ENCODE measurements around the gene SGMS1. TPM values are rescaled to one million over a fixed set of nuclear protein-coding genes. Genes with fewer than 3 reads are reported as not detected.

The SGMS1 gene
- total and polyA plus RNA-seq, 2 donors (not counting 1 experiment from before 2014, with no cell fraction given), result 10.0 to 43.5 TPM

DNA sequence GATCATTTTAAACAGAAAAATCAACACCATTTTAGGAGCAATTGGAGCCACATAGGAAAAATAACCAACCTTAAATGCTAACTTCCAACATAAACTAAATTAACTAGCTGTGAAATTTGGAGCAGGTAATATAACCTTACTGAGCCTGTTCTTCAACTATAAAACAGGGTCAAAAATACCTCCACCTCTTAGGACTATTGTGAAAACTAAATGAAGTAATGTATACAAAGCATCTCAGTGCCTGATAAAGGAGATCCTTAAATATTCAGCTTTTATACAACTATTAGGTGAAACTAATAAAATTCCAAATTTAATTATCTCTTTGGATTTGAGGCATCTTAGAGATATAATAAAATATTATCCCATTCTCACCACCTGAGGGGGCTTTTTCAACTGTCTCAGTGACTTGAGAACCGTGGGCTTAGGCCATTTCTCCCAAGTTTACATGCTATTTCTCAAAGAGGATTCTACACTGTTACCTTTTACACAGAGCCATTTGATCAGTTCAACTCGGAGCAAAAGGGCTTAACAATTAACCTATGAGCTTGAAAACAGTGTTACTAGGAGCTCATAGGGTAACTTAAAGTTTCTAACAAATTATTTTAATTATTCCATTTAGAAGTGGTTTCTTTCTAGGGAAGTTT is 207.5 kb downstream of the SGMS1 start:
- DNase-seq (no peak), ATAC-seq (ENCODE audit: low read depth) (no peak)
- H3K27ac Mint-ChIP-seq, result no peak overlapping the region
- Histone ChIP-seq H3K9ac (ENCODE audit: low read length) (no peak overlapping the region), H3K4me1 (ENCODE audit: control insufficient read depth in 2 of 2, insufficient read depth in 2 of 2, low read length in 2 of 2) (peaks cover 12 to 19% of the 10 kb centered on the region in 2 donors), H3K36me3 (replicated peaks in 1 of 2; ENCODE audit: control extremely low read depth in 1 of 2, control insufficient read depth in 1 of 2, extremely low read depth in 1 of 2, insufficient read depth in 2 of 2, low read length in 1 of 2) (no peaks in the 10 kb centered on the region), H3K4me3 (ENCODE audit: control extremely low read depth in 1 of 5, extremely low read depth in 1 of 5, insufficient read depth in 1 of 5, low read depth in 2 of 5, low read length in 4 of 5) (no peak overlapping the region), H3K4me2 (replicated peaks; ENCODE audit: low read depth, low read length, poor library complexity, severe bottlenecking) (no peak overlapping the region), H3K79me2 (ENCODE audit: control insufficient read depth, insufficient read depth, low read length) (peaks cover 53% of the 10 kb centered on the region), H2AFZ (ENCODE audit: insufficient read depth, low read depth, low read length, poor library complexity, severe bottlenecking) (no peak overlapping the region), H3K27me3 (replicated peaks in 1 of 4; ENCODE audit: control extremely low read depth in 1 of 4, control insufficient read depth in 3 of 4, insufficient read depth in 4 of 4, low read length in 3 of 4) (no peaks in the 10 kb centered on the region), H3K27ac (ENCODE audit: low read length in 2 of 2) (no peak overlapping the region), H4K20me1 (ENCODE audit: control insufficient read depth, insufficient read depth, low read length, poor library complexity, severe bottlenecking) (peaks cover 8% of the 10 kb centered on the region), H3K9me3 (ENCODE audit: control extremely low read depth in 1 of 3, control insufficient read depth in 2 of 3, insufficient read depth in 1 of 3, low read length in 2 of 3) (peaks cover 0 to 2% (median 0%) of the 10 kb centered on the region in 3 donors)
- TF ChIP-seq, protein P1, sequence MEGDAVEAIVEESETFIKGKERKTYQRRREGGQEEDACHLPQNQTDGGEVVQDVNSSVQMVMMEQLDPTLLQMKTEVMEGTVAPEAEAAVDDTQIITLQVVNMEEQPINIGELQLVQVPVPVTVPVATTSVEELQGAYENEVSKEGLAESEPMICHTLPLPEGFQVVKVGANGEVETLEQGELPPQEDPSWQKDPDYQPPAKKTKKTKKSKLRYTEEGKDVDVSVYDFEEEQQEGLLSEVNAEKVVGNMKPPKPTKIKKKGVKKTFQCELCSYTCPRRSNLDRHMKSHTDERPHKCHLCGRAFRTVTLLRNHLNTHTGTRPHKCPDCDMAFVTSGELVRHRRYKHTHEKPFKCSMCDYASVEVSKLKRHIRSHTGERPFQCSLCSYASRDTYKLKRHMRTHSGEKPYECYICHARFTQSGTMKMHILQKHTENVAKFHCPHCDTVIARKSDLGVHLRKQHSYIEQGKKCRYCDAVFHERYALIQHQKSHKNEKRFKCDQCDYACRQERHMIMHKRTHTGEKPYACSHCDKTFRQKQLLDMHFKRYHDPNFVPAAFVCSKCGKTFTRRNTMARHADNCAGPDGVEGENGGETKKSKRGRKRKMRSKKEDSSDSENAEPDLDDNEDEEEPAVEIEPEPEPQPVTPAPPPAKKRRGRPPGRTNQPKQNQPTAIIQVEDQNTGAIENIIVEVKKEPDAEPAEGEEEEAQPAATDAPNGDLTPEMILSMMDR (IDR thresholded peaks at IDR 0.05), result no peak
- TF ChIP-seq EZH2 (IDR thresholded peaks at IDR 0.05; ENCODE audit: borderline replicate concordance, insufficient read depth, low read depth, low read length, poor library complexity, severe bottlenecking), result no peak
- no peaks in the 10 kb centered on the region for H3K9me3 Mint-ChIP-seq (ENCODE audit: insufficient read depth)
- POLR2A ChIA-PET, result no interaction called here
- H3K4me3 Mint-ChIP-seq, result no peak overlapping the region
- intact Hi-C loops (cut with micrococcal nuclease), result loop anchor here (5.0 kb wide), 1 partner anchor 34 kb away; no protein-coding TSS in a partner anchor
- peaks cover 45% of the 10 kb centered on the region for H3K4me1 Mint-ChIP-seq
- no peaks in the 10 kb centered on the region for H3K27me3 Mint-ChIP-seq
- CTCF ChIA-PET, result interaction anchor here (0.6 to 1.2 kb wide), 7 partner anchors 10 to 104 kb away, joined by 3 to 5 read pairs (median 3); no protein-coding TSS in a partner anchor
- no CpG with 5 or more reads among the region's 2 CpGs for WGBS (ENCODE audit: insufficient coverage)

DNA sequence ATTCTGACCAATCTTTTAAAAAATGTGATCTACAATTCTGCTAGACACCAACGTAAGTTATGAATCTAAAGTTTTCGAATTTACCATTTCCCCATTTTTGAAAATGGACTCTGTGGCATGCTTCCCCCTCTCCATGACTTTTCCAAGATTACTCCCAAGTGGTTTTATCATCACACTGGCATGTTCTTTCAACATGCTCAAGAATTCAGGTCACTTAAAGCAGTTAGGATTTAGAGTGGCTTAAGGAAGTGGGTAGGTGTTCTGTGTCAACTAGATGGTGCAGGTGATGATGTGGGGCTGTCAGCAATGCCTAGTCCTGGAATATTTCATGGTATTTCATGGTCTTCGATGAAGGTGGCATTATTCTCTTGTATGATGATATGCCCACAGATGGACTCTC is 208.5 kb downstream of the SGMS1 start:
- WGBS (ENCODE audit: insufficient coverage), result 95% methylated on average over 3 of the region's 3 CpGs
- Histone ChIP-seq H3K9me3 (ENCODE audit: control extremely low read depth in 1 of 3, control insufficient read depth in 2 of 3, insufficient read depth in 1 of 3, low read length in 2 of 3) (peaks cover 0 to 2% (median 0%) of the 10 kb centered on the region in 3 donors), H3K79me2 (ENCODE audit: control insufficient read depth, insufficient read depth, low read length) (peaks cover 48% of the 10 kb centered on the region), H3K27ac (ENCODE audit: low read length in 2 of 2) (no peak overlapping the region), H3K4me3 (ENCODE audit: control extremely low read depth in 1 of 5, extremely low read depth in 1 of 5, insufficient read depth in 1 of 5, low read depth in 2 of 5, low read length in 4 of 5) (no peak overlapping the region), H4K20me1 (ENCODE audit: control insufficient read depth, insufficient read depth, low read length, poor library complexity, severe bottlenecking) (peaks cover 9% of the 10 kb centered on the region), H3K9ac (ENCODE audit: low read length) (no peak overlapping the region), H3K36me3 (replicated peaks in 1 of 2; ENCODE audit: control extremely low read depth in 1 of 2, control insufficient read depth in 1 of 2, extremely low read depth in 1 of 2, insufficient read depth in 2 of 2, low read length in 1 of 2) (no peaks in the 10 kb centered on the region), H3K4me1 (ENCODE audit: control insufficient read depth in 2 of 2, insufficient read depth in 2 of 2, low read length in 2 of 2) (peaks cover 3 to 11% of the 10 kb centered on the region in 2 donors), H3K4me2 (replicated peaks; ENCODE audit: low read depth, low read length, poor library complexity, severe bottlenecking) (no peak overlapping the region), H2AFZ (ENCODE audit: insufficient read depth, low read depth, low read length, poor library complexity, severe bottlenecking) (no peak overlapping the region), H3K27me3 (replicated peaks in 1 of 4; ENCODE audit: control extremely low read depth in 1 of 4, control insufficient read depth in 3 of 4, insufficient read depth in 4 of 4, low read length in 3 of 4) (no peaks in the 10 kb centered on the region)
- Mint-ChIP-seq H3K4me3 (no peak overlapping the region), H3K27me3 (no peaks in the 10 kb centered on the region), H3K4me1 (peaks cover 42% of the 10 kb centered on the region), H3K9me3 (ENCODE audit: insufficient read depth) (no peaks in the 10 kb centered on the region), H3K27ac (no peak overlapping the region)
- DNase-seq (no peak), ATAC-seq (ENCODE audit: low read depth) (no peak)
- POLR2A ChIA-PET, result no interaction called here
- intact Hi-C loops (cut with micrococcal nuclease), result loop anchor here (5.0 kb wide), 1 partner anchor 33 kb away; no protein-coding TSS in a partner anchor
- TF ChIP-seq, protein P1 (IDR thresholded peaks at IDR 0.05), result no peak
- TF ChIP-seq EZH2 (IDR thresholded peaks at IDR 0.05; ENCODE audit: borderline replicate concordance, insufficient read depth, low read depth, low read length, poor library complexity, severe bottlenecking), result no peak
- CTCF ChIA-PET, result no interaction called here
